ENCODE measurements around the gene WIPF1.

Gene WIPF1

GRCh38 chr2:174631009-174631981 lies 33.7 kb upstream of the WIPF1 start:
- TF ChIP-seq JUND (IDR thresholded peaks at IDR 0.05; ENCODE audit: low read depth): no peak
- no peak for DNase-seq (ENCODE audit: low read depth in 1 of 2, low spot score in 1 of 2)
- in situ Hi-C loops (cut with HindIII; ENCODE audit: low pct_unique_long_range_greater_than_20kb, low sequenced_read_pairs): no loop called here

DNA sequence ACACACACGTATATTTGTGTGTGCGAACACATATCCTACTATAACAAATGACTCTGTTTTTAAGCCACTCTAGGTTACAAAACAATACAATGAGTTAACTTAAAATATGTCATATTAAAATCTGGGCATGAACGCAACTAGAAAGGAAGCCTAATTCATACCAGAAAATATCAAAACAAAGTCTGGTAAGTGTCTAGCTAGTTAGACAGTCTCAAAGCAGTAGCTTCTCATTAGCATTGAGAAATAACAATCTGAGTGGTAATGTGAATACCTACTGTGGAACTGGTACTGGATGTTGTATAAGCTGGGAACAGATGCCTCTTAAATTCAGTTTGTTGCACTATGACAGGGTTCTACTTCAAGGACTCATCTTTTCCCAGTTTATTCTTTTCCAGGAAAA lies 32.5 kb upstream of the WIPF1 start:
- in situ Hi-C loops (cut with HindIII; ENCODE audit: low pct_unique_long_range_greater_than_20kb, low sequenced_read_pairs): no loop called here
- TF ChIP-seq JUND (IDR thresholded peaks at IDR 0.05; ENCODE audit: low read depth): no peak

DNA sequence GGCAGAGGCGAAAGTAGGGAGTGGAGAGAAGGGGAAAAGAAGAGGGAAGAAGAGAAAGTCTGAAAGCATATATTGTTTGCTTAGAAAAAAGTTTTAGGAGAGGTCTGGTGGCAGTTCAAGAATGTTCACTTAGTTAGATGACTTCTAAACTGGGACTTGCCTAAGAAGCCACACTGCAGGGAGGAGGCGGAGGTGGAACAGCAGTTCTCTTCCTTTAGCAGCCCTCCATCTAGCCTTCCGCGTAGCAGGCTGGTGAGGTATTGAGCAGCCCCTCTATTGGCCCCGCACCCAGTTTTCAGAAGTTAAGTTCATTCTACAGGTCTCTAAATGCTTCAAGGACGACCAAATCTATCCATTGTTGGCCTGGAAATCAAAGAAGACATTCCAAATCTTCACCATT lies 31.9 kb upstream of the WIPF1 start:
- in situ Hi-C loops (cut with HindIII; ENCODE audit: low pct_unique_long_range_greater_than_20kb, low sequenced_read_pairs): no loop called here
- no peak for DNase-seq (ENCODE audit: low read depth in 1 of 2, low spot score in 1 of 2)
- no peak for TF ChIP-seq JUND (IDR thresholded peaks at IDR 0.05; ENCODE audit: low read depth)

More for the DNA sequence above, 32.5 kb upstream of the WIPF1 start:
- DNase-seq (ENCODE audit: low read depth in 1 of 2, low spot score in 1 of 2): no peak

DNA sequence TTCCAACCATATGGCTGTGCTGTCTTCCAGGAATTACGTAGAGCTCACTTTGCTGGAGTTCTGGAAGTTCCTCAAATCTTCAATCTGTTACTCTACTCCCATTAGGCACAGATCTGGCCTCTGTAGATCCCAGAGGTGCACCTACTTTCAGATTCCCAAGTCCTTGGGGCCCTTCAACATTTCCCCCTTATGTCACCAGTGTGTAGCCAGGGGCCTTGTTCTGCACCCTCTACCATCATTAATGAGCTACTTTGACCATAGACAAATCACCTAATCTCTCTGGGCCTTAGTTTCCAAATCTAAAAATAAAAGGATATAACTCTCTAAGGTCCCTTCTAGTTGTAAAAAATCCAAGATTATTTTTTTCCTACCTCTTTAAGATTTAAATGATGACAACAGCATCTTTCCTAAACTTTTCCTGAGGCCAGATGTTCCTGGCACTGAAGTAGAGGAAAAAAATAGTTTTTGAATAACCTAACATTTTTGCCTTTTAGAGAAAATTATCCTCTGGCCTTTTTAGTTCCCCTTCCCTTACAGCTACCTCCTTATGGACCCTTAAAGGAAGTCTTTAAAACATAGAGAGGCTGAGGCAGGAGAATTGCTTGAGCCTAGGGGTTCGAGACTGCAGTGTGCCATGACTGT lies 31.0 kb upstream of the WIPF1 start:
- no peak for DNase-seq (ENCODE audit: low read depth in 1 of 2, low spot score in 1 of 2)
- TF ChIP-seq JUND (IDR thresholded peaks at IDR 0.05; ENCODE audit: low read depth): no peak
- in situ Hi-C loops (cut with HindIII; ENCODE audit: low pct_unique_long_range_greater_than_20kb, low sequenced_read_pairs): no loop called here

DNA sequence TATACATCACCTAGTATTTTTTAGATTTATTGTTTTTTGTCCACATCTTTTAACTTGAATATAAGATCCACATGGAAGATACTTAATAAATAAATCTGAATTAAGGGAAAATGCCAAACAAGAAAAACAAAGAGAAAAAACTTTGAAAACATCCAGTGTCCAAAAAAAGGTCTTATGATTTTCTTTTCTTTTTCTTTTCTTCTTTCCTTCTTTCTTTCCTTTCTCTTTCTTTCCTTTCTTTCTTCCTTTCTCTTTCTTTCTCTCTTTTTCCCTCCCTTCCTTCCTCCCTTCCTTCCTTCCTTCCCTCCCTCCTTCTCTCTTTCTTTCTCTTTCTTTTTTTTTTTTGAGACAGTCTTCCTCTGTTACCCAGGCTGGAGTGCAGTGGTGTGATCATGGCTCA lies 29.6 kb upstream of the WIPF1 start:
- DNase-seq (ENCODE audit: low read depth in 1 of 2, low spot score in 1 of 2): no peak
- in situ Hi-C loops (cut with HindIII; ENCODE audit: low pct_unique_long_range_greater_than_20kb, low sequenced_read_pairs): no loop called here
- TF ChIP-seq JUND (IDR thresholded peaks at IDR 0.05; ENCODE audit: low read depth): no peak

DNA sequence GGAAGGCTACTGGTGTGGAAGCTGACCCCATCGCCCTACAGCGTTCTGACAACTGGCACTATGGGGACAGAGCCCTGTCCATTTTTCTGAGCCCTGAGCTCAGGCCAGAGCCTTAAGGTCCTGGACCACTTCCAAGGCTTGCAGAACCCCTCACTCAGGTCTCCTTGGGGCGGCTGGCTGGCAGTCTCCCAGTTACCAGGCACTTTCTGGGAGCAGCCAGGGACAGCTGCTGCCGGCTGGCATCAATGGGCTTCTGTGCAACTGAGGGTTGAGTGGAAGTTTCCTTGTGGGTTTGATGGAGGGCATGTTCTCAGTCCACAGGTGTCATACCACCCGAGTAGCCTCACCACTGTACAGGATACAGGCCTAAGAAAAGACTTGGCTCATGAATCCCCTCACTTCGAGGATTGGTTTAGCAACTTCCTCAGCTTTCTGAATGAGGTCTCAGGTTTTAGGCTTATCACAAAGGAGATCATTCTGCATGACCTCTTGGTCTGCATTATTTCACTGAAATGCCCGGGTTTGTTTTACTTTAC lies 27.4 kb upstream of the WIPF1 start:
- no peak for TF ChIP-seq JUND (IDR thresholded peaks at IDR 0.05; ENCODE audit: low read depth)
- DNase-seq (ENCODE audit: low read depth in 1 of 2, low spot score in 1 of 2): no peak
- in situ Hi-C loops (cut with HindIII; ENCODE audit: low pct_unique_long_range_greater_than_20kb, low sequenced_read_pairs): no loop called here

DNA sequence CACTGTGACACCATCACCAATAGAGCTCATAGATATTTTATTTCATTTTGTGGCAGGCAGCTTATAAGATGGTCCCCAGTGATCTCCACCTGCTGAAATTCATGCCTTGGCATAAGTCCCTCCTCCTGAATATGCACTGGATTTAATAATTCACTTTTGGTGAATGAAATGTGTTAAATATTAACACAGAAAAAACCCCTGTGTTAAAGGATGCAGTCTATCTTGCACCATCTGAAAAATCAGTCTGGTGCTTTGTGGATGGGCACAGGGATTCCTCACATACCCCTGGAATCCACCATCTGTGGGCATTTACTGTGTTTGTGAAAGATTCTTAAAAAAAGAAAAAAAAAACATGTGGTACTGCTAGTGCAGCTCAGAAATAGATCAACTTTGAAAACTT lies 26.1 kb upstream of the WIPF1 start:
- in situ Hi-C loops (cut with HindIII; ENCODE audit: low pct_unique_long_range_greater_than_20kb, low sequenced_read_pairs): no loop called here
- TF ChIP-seq JUND (IDR thresholded peaks at IDR 0.05; ENCODE audit: low read depth): no peak
- no peak for DNase-seq (ENCODE audit: low read depth in 1 of 2, low spot score in 1 of 2)

GRCh38 chr2:174623106-174623637 lies 25.6 kb upstream of the WIPF1 start:
- DNase-seq (ENCODE audit: low read depth in 1 of 2, low spot score in 1 of 2): no peak
- in situ Hi-C loops (cut with HindIII; ENCODE audit: low pct_unique_long_range_greater_than_20kb, low sequenced_read_pairs): no loop called here
- no peak for TF ChIP-seq JUND (IDR thresholded peaks at IDR 0.05; ENCODE audit: low read depth)

DNA sequence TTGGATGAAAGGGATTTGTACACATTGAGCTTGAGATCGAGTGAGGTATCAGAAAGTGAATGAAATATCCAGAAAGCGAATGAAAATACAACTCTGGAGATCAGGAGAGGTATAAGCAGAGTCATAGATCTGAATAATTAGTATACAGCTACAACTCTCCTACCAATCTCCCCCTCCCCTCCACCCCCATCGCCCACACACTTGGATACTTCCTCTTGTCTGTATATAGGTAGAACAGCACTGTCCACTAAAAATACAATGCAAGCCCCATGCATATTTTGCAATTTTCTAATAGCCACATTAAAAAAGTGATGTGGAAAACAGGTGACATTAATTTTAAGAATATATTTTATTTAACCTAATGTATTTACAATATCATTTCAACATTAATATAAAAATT lies 23.7 kb upstream of the WIPF1 start:
- TF ChIP-seq JUND (IDR thresholded peaks at IDR 0.05; ENCODE audit: low read depth): no peak
- in situ Hi-C loops (cut with HindIII; ENCODE audit: low pct_unique_long_range_greater_than_20kb, low sequenced_read_pairs): no loop called here
- no peak for DNase-seq (ENCODE audit: low read depth in 1 of 2, low spot score in 1 of 2)

DNA sequence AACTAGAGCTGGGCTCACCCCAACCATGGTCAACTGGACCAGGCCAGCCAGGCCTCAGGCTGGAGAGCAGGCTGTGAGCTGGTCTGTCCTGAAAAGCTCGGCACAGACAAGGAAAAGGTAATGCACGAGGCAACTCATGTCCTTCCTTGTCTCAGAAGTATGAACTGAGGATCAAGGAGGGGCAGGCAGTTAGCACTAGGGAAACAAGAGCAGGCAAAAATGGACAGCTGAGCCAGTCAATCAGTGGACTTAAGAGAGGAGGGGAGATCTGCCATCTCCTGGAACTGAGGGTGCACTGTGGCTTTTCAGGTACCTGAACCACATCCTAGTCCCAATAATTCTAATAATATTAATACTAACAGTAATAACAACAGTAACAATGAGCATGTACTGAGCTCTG lies 20.6 kb upstream of the WIPF1 start:
- in situ Hi-C loops (cut with HindIII; ENCODE audit: low pct_unique_long_range_greater_than_20kb, low sequenced_read_pairs): no loop called here
- TF ChIP-seq JUND (IDR thresholded peaks at IDR 0.05; ENCODE audit: low read depth): no peak
- DNase-seq (ENCODE audit: low read depth in 1 of 2, low spot score in 1 of 2): no peak

- in situ Hi-C loops (cut with HindIII; ENCODE audit: low pct_unique_long_range_greater_than_20kb, low sequenced_read_pairs): no loop called here
- DNase-seq (ENCODE audit: low read depth in 1 of 2, low spot score in 1 of 2): no peak
- TF ChIP-seq JUND (IDR thresholded peaks at IDR 0.05; ENCODE audit: low read depth): no peak
Observed at GRCh38 chr2:174617718-174618117, 20.1 kb upstream of the WIPF1 start.

GRCh38 chr2:174617120-174617519 lies 19.5 kb upstream of the WIPF1 start:
- TF ChIP-seq JUND (IDR thresholded peaks at IDR 0.05; ENCODE audit: low read depth): no peak
- DNase-seq (ENCODE audit: low read depth in 1 of 2, low spot score in 1 of 2): peak; percentile 13 to 60
- in situ Hi-C loops (cut with HindIII; ENCODE audit: low pct_unique_long_range_greater_than_20kb, low sequenced_read_pairs): no loop called here

All from T47D (cell line).